Tibial nerve (tissue), 4 donors: Measurements from ENCODE around the gene SORCS2. TPM values are rescaled to one million over a fixed set of nuclear protein-coding genes. Genes with fewer than 3 reads are reported as not detected.

Experiments used
- DNase-seq, 2 donors: peaks; one replicate each; pipeline ENCODE4 v3.0.0-alpha.2; 2019; ENCODE audit warnings: low spot score in 2 of 2
- H3K27ac ChIP-seq, 4 donors: fragments of 200-600 bp; sonication (generic) in 3 of 4; one replicate each; pipeline ENCODE4 v1.5.1; 2017 to 2019; ENCODE audit warnings: mild to moderate bottlenecking in 1 of 4
- H3K27me3 ChIP-seq, 2 donors: fragments of 200-600 bp; sonication (generic) in 1 of 2; one replicate each; pipeline versions ENCODE4 v1.5.1 to v1.6.0; 2017 to 2019
- H3K36me3 ChIP-seq, 3 donors: fragments of 200-600 bp; sonication (generic); one replicate each; pipeline ENCODE4 v1.5.1; 2018 to 2019
- H3K4me1 ChIP-seq, 4 donors: fragments of 200-600 bp; sonication (generic) in 3 of 4; one replicate each; pipeline ENCODE4 v1.5.1; 2017 to 2019
- H3K4me3 ChIP-seq, 4 donors: fragments of 200-600 bp; sonication (generic) in 3 of 4; one replicate each; pipeline ENCODE4 v1.5.1; 2017 to 2019; ENCODE audit warnings: mild to moderate bottlenecking in 1 of 4, moderate library complexity in 1 of 4
- H3K9me3 ChIP-seq, 4 donors: fragments of 200-600 bp; sonication (generic) in 3 of 4; one replicate each; pipeline ENCODE4 v1.5.1; 2017 to 2019
- EP300 ChIP-seq, 2 donors: sonication (generic); formaldehyde crosslinking; IDR thresholded peaks; one replicate each; pipeline ENCODE4 v1.6.1; 2017; ENCODE audit warnings: antibody characterized with exemption in 2 of 2, mild to moderate bottlenecking in 1 of 2
- POLR2A ChIP-seq, 2 donors: fragments of 450-650 bp; IDR thresholded peaks; one replicate each; pipeline ENCODE4 v1.6.1; 2017; ENCODE audit warnings: antibody characterized with exemption in 2 of 2, mild to moderate bottlenecking in 2 of 2, moderate library complexity in 2 of 2
- WGBS, 2 donors: methylation state at CpG; one replicate each; pipeline ENCODE4 v1.1.5; 2018; 5-methylcytosine and 5-hydroxymethylcytosine counted together
- total RNA-seq, 4 donors: library from RNA; depleted of rRNA; stranded (reverse); fragments of >200 nt; gene quantifications; one replicate each; pipeline ENCODE4 v1.1.0, GENCODE V29; 2016
- TF ChIP-seq, protein P1 (sequence below), 5 experiments: fragments of 200-600 bp in 3 of 5; fragments of 450-650 bp in 2 of 5; sonication (generic) in 3 of 5; IDR thresholded peaks; one replicate each; pipeline ENCODE4 v1.5.1; 2016 to 2019; ENCODE audit warnings: antibody characterized with exemption in 5 of 5, mild to moderate bottlenecking in 3 of 5, moderate library complexity in 2 of 5

Gene SORCS2
- total RNA-seq, 4 donors from 2014 or later = 15.6 to 48.9 (median 38.3) TPM

DNA sequence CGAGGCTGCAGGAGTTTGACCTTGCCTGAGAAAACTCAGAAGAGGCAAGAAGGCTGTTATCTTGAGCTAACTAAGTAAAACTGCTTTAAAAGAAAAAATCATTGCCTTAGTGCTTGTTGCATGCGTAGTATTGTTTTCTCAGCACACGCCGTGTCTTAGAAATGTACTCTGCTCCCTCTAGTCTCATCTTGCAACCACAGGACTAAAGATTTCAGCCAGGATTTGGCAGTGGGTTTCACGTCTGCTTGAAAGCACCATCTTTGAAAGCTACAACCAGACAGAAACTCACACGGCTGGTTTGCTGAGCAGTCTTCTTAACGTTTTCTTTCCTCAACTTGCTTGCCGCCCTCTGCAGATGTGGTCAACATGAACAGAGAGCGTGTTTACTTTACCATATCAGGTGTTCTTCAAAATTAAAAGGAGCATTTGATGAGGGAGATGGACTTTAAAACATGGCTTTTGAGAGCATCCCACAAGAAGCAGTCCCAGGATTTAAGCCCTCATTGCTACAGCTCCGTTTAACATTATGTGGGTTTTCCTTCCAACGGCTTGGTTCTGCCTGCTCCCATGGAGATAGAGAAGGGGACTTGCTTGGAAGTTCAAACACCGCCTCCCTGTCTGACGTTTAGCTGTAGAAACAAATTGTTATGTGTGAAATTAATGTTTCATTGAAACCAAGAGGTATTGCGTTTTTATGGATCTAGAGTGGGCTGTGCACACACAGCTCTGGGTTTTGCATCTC lies 3.4 kb downstream of the SORCS2 start:
- Histone ChIP-seq H3K4me1 (peaks cover 0 to 74% (median 16%) of the 10 kb centered on the region in 4 donors), H3K4me3 (no peak overlapping the region), H3K9me3 (no peaks in the 10 kb centered on the region), H3K36me3 (no peaks in the 10 kb centered on the region), H3K27me3 (peaks cover 0 to 31% of the 10 kb centered on the region in 2 donors), H3K27ac (peak overlapping the region; percentile 45 to 78 (median 58))
- TF ChIP-seq POLR2A (IDR thresholded peaks at IDR 0.05) (no peak), EP300 (IDR thresholded peaks at IDR 0.05) (no peak)
- TF ChIP-seq, protein P1, sequence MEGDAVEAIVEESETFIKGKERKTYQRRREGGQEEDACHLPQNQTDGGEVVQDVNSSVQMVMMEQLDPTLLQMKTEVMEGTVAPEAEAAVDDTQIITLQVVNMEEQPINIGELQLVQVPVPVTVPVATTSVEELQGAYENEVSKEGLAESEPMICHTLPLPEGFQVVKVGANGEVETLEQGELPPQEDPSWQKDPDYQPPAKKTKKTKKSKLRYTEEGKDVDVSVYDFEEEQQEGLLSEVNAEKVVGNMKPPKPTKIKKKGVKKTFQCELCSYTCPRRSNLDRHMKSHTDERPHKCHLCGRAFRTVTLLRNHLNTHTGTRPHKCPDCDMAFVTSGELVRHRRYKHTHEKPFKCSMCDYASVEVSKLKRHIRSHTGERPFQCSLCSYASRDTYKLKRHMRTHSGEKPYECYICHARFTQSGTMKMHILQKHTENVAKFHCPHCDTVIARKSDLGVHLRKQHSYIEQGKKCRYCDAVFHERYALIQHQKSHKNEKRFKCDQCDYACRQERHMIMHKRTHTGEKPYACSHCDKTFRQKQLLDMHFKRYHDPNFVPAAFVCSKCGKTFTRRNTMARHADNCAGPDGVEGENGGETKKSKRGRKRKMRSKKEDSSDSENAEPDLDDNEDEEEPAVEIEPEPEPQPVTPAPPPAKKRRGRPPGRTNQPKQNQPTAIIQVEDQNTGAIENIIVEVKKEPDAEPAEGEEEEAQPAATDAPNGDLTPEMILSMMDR (IDR thresholded peaks at IDR 0.05) = no peak
- 54 to 58% methylated on average over 14 of the region's 14 CpGs for WGBS, 2 donors
- DNase-seq = peak in 1 of 2 donors; percentile 9

DNA sequence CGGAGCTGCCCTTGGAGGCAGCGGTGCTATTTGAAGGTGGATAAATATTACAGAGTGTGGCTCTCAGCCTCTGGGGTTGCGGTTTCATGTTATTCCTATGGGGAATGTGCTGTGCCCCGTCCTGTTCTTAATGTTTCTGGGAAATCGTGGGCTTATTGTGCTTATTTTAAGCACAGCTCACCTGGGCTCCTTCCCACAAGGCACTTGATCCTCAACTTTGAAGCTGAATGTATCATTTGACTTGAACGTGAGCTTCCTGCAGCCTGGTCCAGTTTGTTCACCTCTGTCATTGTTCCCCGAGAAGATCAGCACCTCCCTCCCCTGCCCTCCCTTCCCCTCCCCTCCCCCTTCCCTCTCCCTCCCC lies 3.9 kb downstream of the SORCS2 start:
- 53 to 56% methylated on average over 7 of the region's 7 CpGs for WGBS, 2 donors
- peak overlapping the region in 1 of 4 donors; percentile 78 for H3K27ac ChIP-seq

DNA sequence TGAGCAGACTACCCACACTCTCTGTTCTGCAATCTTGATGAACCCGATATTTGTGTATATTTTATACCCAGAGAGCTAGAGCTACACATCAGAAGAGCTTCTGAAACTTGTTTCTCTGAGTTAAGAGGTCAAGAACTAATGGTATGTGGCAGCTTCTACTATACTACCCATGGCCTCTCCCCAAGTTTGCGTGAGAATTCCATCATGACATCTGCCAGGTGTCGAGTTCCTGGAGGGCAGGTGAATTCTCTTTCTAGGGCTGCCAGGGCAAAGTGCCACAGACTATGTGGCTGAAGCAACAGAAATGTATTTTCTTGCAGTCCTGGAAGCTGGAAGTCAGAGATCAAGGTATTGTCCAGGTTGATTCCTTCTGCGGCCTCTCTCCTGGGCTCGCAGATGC lies 4.4 kb downstream of the SORCS2 start:
- 82 to 83% methylated on average over 5 of the region's 5 CpGs for WGBS, 2 donors
- H3K4me3 ChIP-seq = no peak overlapping the region
- H3K4me1 ChIP-seq = peaks cover 0 to 73% (median 16%) of the 10 kb centered on the region in 4 donors
- no peak for TF ChIP-seq POLR2A (IDR thresholded peaks at IDR 0.05)
- no peak for TF ChIP-seq EP300 (IDR thresholded peaks at IDR 0.05)
- TF ChIP-seq, protein P1 (IDR thresholded peaks at IDR 0.05) = no peak
- no peaks in the 10 kb centered on the region for H3K9me3 ChIP-seq
- peaks cover 0 to 29% of the 10 kb centered on the region in 2 donors for H3K27me3 ChIP-seq
- peak in 1 of 2 donors; percentile 4 for DNase-seq
- peak overlapping the region in 1 of 4 donors; percentile 78 for H3K27ac ChIP-seq
- H3K36me3 ChIP-seq = no peaks in the 10 kb centered on the region

More for the DNA sequence above, 3.9 kb downstream of the SORCS2 start:
- peaks cover 0 to 73% (median 16%) of the 10 kb centered on the region in 4 donors for H3K4me1 ChIP-seq
- H3K4me3 ChIP-seq = no peak overlapping the region
- H3K36me3 ChIP-seq = no peaks in the 10 kb centered on the region
- no peaks in the 10 kb centered on the region for H3K9me3 ChIP-seq
- peaks cover 0 to 31% of the 10 kb centered on the region in 2 donors for H3K27me3 ChIP-seq
- TF ChIP-seq POLR2A (IDR thresholded peaks at IDR 0.05) = no peak
- TF ChIP-seq, protein P1 (IDR thresholded peaks at IDR 0.05) = no peak
- TF ChIP-seq EP300 (IDR thresholded peaks at IDR 0.05) = no peak
- peak in 1 of 2 donors; percentile 3 for DNase-seq

DNA sequence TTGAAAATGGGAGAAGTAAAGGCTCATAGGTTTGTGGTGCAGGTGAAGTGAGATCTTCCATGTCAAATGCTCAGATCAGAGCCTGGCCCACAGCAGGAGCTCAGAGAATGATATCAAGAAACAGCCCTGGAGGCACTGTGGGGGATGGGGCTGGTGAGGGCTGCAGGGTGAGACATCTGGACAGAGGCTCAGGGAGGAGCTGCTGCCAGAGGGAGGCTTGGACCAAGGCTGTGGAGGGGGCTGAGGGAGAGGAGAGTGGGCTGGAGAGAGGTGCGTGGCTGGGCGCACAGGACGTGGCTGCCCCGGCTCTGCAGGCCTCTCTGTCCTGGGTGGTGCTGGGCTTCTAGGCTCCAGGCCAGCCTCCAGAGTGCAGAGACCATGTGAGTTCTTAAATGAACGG lies 5.6 kb downstream of the SORCS2 start:
- Histone ChIP-seq H3K4me3 (no peak overlapping the region), H3K27ac (peak overlapping the region in 2 of 4 donors; percentile 26 to 78), H3K4me1 (peaks cover 0 to 78% (median 11%) of the 10 kb centered on the region in 4 donors), H3K27me3 (peaks cover 0 to 24% of the 10 kb centered on the region in 2 donors), H3K9me3 (no peaks in the 10 kb centered on the region), H3K36me3 (no peaks in the 10 kb centered on the region)
- 51 to 58% methylated on average over 5 of the region's 5 CpGs for WGBS, 2 donors
- peak in 1 of 2 donors; percentile 8 for DNase-seq
- TF ChIP-seq EP300 (IDR thresholded peaks at IDR 0.05) (no peak), POLR2A (IDR thresholded peaks at IDR 0.05) (no peak)
- TF ChIP-seq, protein P1 (IDR thresholded peaks at IDR 0.05) = no peak

DNA sequence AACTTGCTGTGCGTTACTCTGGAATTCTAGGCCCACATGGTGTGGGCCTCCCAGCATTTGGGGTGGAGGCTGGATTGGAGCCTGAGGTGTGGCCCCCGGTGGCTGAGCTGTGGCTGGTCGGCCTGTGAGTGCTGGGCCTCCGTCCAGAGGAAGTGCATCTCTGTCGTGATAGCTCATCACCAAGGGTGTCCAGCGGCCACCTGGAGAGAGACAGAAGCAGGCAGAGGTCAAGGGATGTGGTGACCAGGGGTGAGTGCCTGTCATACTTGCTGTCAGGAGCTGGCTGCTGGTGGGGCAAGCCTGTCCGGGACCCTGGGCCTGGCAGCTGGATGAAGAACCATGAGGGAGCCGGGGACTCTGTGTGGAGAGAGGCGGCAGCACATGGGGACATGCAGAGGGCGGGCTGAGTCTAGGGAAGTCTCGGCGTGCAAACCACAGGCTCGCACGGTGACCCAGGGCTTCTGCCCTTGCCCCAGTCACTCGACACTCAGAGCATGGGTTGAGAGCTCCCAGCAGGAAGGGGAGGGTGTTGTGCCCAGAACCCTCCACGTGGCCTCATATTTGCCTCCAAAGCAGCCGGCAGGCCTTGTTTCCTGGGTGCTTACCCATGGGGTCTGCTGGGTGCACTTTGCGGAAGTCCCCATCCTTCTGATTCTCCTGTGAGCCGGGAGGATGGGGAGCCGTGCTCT lies 6.2 kb downstream of the SORCS2 start:
- Histone ChIP-seq H3K9me3 (no peaks in the 10 kb centered on the region), H3K36me3 (no peaks in the 10 kb centered on the region), H3K27ac (peak overlapping the region in 3 of 4 donors; percentile 26 to 78 (median 27)), H3K27me3 (peaks cover 0 to 17% of the 10 kb centered on the region in 2 donors), H3K4me3 (no peak overlapping the region), H3K4me1 (peaks cover 0 to 71% (median 7%) of the 10 kb centered on the region in 4 donors)
- no peak for TF ChIP-seq EP300 (IDR thresholded peaks at IDR 0.05)
- TF ChIP-seq, protein P1 (IDR thresholded peaks at IDR 0.05) = no peak
- no peak for TF ChIP-seq POLR2A (IDR thresholded peaks at IDR 0.05)
- WGBS, 2 donors = 57 to 78% methylated on average over 14 to 19 of the region's 20 CpGs
- peak in 1 of 2 donors; percentile 12 for DNase-seq
